ENCODE results near the gene LYZ. TPM values are rescaled to one million over a fixed set of nuclear protein-coding genes. Genes with fewer than 3 reads are reported as not detected.
A peak's percentile ranks its signal among the peaks of the same experiment; 100 is the strongest.

LYZ gene
- polyA plus RNA-seq, 1 experiment, result not detected

- DNase-seq (ENCODE audit: low read depth), result peak; percentile 5
- CTCF ChIA-PET, result no interaction called here
- no peak overlapping the region for H3K4me3 ChIP-seq (ENCODE audit: low read depth, low read length)
- H3K27me3 ChIP-seq (ENCODE audit: control insufficient read depth, insufficient read depth, low read length), result no peaks in the 10 kb centered on the region
- POLR2A ChIA-PET, result no interaction called here
- no peaks in the 10 kb centered on the region for H3K36me3 ChIP-seq (ENCODE audit: control insufficient read depth, insufficient read depth, low read length)
- TF ChIP-seq, protein P1, sequence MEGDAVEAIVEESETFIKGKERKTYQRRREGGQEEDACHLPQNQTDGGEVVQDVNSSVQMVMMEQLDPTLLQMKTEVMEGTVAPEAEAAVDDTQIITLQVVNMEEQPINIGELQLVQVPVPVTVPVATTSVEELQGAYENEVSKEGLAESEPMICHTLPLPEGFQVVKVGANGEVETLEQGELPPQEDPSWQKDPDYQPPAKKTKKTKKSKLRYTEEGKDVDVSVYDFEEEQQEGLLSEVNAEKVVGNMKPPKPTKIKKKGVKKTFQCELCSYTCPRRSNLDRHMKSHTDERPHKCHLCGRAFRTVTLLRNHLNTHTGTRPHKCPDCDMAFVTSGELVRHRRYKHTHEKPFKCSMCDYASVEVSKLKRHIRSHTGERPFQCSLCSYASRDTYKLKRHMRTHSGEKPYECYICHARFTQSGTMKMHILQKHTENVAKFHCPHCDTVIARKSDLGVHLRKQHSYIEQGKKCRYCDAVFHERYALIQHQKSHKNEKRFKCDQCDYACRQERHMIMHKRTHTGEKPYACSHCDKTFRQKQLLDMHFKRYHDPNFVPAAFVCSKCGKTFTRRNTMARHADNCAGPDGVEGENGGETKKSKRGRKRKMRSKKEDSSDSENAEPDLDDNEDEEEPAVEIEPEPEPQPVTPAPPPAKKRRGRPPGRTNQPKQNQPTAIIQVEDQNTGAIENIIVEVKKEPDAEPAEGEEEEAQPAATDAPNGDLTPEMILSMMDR (IDR thresholded peaks at IDR 0.05; ENCODE audit: insufficient read depth, low read depth, low read length), result no peak
Measured at GRCh38 chr12:69397978-69398377, 49.8 kb downstream of the LYZ start.

- POLR2A ChIA-PET, result no interaction called here
- no peak for DNase-seq (ENCODE audit: low read depth)
- CTCF ChIA-PET, result interaction anchor here (0.9 to 1.7 kb wide), 2 partner anchors 12 kb away, joined by 3 to 6 read pairs; no protein-coding TSS in a partner anchor
- Histone ChIP-seq H3K27me3 (ENCODE audit: control insufficient read depth, insufficient read depth, low read length) (no peaks in the 10 kb centered on the region), H3K4me3 (ENCODE audit: low read depth, low read length) (no peak overlapping the region), H3K36me3 (ENCODE audit: control insufficient read depth, insufficient read depth, low read length) (no peaks in the 10 kb centered on the region)
- TF ChIP-seq, protein P1 (IDR thresholded peaks at IDR 0.05; ENCODE audit: insufficient read depth, low read depth, low read length), result no peak
Measured at GRCh38 chr12:69401940-69402339, 53.8 kb downstream of the LYZ start.

Small RNAs within 50 kb of the gene (small RNA-seq; reads per million reads assigned to genes)
- gene RN7SL804P (ENCODE audit: insufficient read length, low read depth, low replicate concordance), result not detected

Other genes starting within 250 kb of the LYZ start
- gene CPSF6, start 108.8 kb upstream of the LYZ start, polyA plus RNA-seq (2011; rRNA removed), result 33.7 and 37.3 TPM in 2 replicates
- gene YEATS4, start 11.4 kb downstream of the LYZ start, polyA plus RNA-seq (2011; rRNA removed), result 7.8 and 9.1 TPM in 2 replicates
- gene FRS2, start 122.0 kb downstream of the LYZ start, polyA plus RNA-seq (2011; rRNA removed), result 16.6 and 28.3 TPM in 2 replicates
- gene CCT2, start 237.1 kb downstream of the LYZ start, polyA plus RNA-seq (2011; rRNA removed), result 225 and 228 TPM in 2 replicates

Measured in BJ (cell line).